Spleen (tissue), 11 donors: ENCODE data around the gene MAP3K5. TPM values are rescaled to one million over a fixed set of nuclear protein-coding genes. Genes with fewer than 3 reads are reported as not detected.

Source experiments
- DNase-seq: peaks from one replicate; pipeline ENCODE4 v3.0.0-alpha.2; 2020
- H3K27ac ChIP-seq, 8 donors: fragments of 200-600 bp; sonication (generic) in 7 of 8; 1 replicate in 4 of 8; 2 replicates in 4 of 8; pipeline versions ENCODE4 v1.5.0 to v1.8.0; 2016 to 2021; ENCODE audit warnings: inconsistent platforms in 4 of 8, mild to moderate bottlenecking in 4 of 8, moderate library complexity in 1 of 8
- H3K27me3 ChIP-seq, 7 donors: fragments of 200-600 bp; sonication (generic) in 6 of 7; replicated peaks in 1 of 7; 1 replicate in 4 of 7; 2 replicates in 3 of 7; pipeline versions ENCODE4 v1.5.0 to v1.8.0; 2016 to 2021; ENCODE audit warnings: inconsistent platforms in 3 of 7, mild to moderate bottlenecking in 1 of 7
- H3K36me3 ChIP-seq, 6 donors: fragments of 200-600 bp; sonication (generic) in 5 of 6; 1 replicate in 4 of 6; 2 replicates in 2 of 6; pipeline versions ENCODE4 v1.5.0 to v1.8.0; 2016 to 2021; ENCODE audit warnings: inconsistent platforms in 2 of 6
- H3K4me1 ChIP-seq, 6 donors: fragments of 200-600 bp; sonication (generic) in 5 of 6; 1 replicate in 3 of 6; 2 replicates in 3 of 6; pipeline versions ENCODE4 v1.5.0 to v1.8.0; 2016 to 2021; ENCODE audit warnings: inconsistent platforms in 3 of 6
- H3K4me3 ChIP-seq, 8 donors: fragments of 200-600 bp; sonication (generic) in 7 of 8; 1 replicate in 4 of 8; 2 replicates in 4 of 8; pipeline versions ENCODE4 v1.5.0 to v1.8.0; 2016 to 2021; ENCODE audit warnings: inconsistent platforms in 4 of 8, mild to moderate bottlenecking in 4 of 8, moderate library complexity in 2 of 8
- H3K9me3 ChIP-seq, 8 donors: fragments of 200-600 bp; sonication (generic) in 7 of 8; 1 replicate in 4 of 8; 2 replicates in 4 of 8; pipeline versions ENCODE4 v1.5.0 to v1.8.0; 2016 to 2021; ENCODE audit warnings: inconsistent platforms in 4 of 8
- POLR2A ChIP-seq, 3 donors: fragments of 450-650 bp; IDR thresholded peaks; one replicate each; pipeline ENCODE4 v1.5.1; 2017; ENCODE audit warnings: antibody characterized with exemption in 3 of 3, mild to moderate bottlenecking in 1 of 3
- POLR2AphosphoS5 ChIP-seq, 3 donors: sonication (generic); formaldehyde crosslinking; IDR thresholded peaks; one replicate each; pipeline ENCODE4 v1.5.1; 2017; ENCODE audit warnings: antibody characterized with exemption in 3 of 3
- WGBS, 5 donors: extraction: QIAGEN DNeasy Blood & Tissue Kit in 3 of 5; methylation state at CpG; one replicate each; pipeline versions ENCODE4 v1.1.5 to v1.1.7; 2013 to 2018; 5-methylcytosine and 5-hydroxymethylcytosine counted together
- intact Hi-C: fragments of 100-400 bp; cut with DNase I; formaldehyde crosslinking; loops from one replicate; pipeline ENCODE4 v1.15.0; 2023; ENCODE audit warnings: low total_unique reads
- polyA plus RNA-seq, 3 donors: library from polyadenylated mRNA; stranded (reverse); fragments of 200-250 nt; gene quantifications; one replicate each; pipeline ENCODE4 v1.2.1, GENCODE V29; 2013
- total RNA-seq, 7 donors: library from RNA; depleted of rRNA in 3 of 7; stranded (reverse); fragments of >200 nt in 3 of 7; fragmentation: NEBNext Ultra II Directional in 4 of 7; extraction: Animal tissue kit (Norgen Biotek cat#: 25700) in 4 of 7; gene quantifications; one replicate each; pipeline versions ENCODE4 v1.1.0 to v1.2.1, GENCODE V29; 2016 to 2021
- TF ChIP-seq, protein P1 (sequence below), 11 experiments: fragments of 200-600 bp in 7 of 11; fragments of 450-650 bp in 4 of 11; sonication (generic) in 4 of 11; IDR thresholded peaks in 8 of 11; conservative IDR thresholded peaks in 3 of 11; 1 replicate in 7 of 11; 2 replicates in 4 of 11; pipeline versions ENCODE4 v1.4.0 to v1.8.0; 2016 to 2021; ENCODE audit warnings: antibody characterized with exemption in 11 of 11, inconsistent platforms in 4 of 11, mild to moderate bottlenecking in 1 of 11
- donor health status: healthy with polysubstance abuse.
- donor health status: DM: no; HTN: no; CAD: no; lungs with moderate emphysema.
- donor health status: DM: no; HTN: no; CAD: no.
- donor health status: Bipolar disorder and iron deficiency.
- donor health status: healthy.
- donor health status: DM: no; HTN: no; CAD: no.
- donor health status: DM: yes; HTN: yes; CAD: no.

Gene MAP3K5
- total and polyA plus RNA-seq, 10 donors: 7.2 to 55.0 (median 33.2) TPM

DNA sequence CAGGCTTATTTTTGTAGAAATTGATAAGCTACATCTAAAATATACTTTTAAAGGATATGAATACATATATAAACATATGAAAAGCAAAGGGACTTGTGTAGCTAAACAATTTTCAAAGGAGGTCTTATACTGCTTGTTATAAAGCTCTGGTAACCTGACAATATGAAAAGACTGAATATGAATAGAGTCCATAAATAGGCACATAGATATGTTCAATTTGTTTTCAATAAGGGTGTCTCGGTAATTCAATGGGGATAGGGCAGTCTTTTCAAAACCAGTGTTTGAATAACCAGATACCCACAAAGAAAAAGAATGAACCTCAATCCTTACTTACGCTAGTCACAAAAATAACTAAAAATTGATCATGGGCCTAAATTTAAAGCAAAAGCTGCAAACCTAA lies 9.3 kb upstream of the MAP3K5 start:
- Histone ChIP-seq H3K4me1 (no peaks in the 10 kb centered on the region), H3K27ac (no peak overlapping the region), H3K36me3 (no peaks in the 10 kb centered on the region), H3K9me3 (peaks cover 0 to 12% (median 0%) of the 10 kb centered on the region in 8 donors), H3K27me3 (no peaks in the 10 kb centered on the region), H3K4me3 (no peak overlapping the region)
- no peak for DNase-seq
- intact Hi-C loops: no loop called here
- 96 to 98% (median 98%) methylated on average over 2 of the region's 2 CpGs for WGBS, 5 donors
- TF ChIP-seq, protein P1, sequence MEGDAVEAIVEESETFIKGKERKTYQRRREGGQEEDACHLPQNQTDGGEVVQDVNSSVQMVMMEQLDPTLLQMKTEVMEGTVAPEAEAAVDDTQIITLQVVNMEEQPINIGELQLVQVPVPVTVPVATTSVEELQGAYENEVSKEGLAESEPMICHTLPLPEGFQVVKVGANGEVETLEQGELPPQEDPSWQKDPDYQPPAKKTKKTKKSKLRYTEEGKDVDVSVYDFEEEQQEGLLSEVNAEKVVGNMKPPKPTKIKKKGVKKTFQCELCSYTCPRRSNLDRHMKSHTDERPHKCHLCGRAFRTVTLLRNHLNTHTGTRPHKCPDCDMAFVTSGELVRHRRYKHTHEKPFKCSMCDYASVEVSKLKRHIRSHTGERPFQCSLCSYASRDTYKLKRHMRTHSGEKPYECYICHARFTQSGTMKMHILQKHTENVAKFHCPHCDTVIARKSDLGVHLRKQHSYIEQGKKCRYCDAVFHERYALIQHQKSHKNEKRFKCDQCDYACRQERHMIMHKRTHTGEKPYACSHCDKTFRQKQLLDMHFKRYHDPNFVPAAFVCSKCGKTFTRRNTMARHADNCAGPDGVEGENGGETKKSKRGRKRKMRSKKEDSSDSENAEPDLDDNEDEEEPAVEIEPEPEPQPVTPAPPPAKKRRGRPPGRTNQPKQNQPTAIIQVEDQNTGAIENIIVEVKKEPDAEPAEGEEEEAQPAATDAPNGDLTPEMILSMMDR (IDR thresholded peaks at IDR 0.05 in 8 of 11, conservative IDR thresholded peaks at IDR 0.05 in 3 of 11): no peak
- TF ChIP-seq POLR2AphosphoS5 (IDR thresholded peaks at IDR 0.05) (no peak), POLR2A (IDR thresholded peaks at IDR 0.05) (no peak)

DNA sequence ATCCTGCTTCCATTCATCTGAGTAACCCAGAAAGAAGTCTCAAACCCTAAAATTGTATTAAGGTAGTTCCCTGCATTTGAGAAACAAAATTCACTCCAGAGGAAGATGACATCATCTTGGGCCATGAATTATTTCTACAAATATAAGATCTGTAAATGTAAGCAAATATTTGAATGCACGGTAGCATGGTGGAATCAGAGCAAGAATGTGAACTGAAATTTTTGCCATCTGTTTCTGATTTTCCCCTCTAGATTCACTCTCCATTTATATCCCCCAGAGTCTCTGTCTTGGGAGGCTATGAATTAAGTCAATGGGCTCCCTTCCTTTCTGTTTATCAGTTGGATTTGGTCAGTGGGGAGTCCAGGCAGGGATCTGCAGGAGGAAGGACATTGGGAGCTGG lies 5.8 kb upstream of the MAP3K5 start:
- no peak for TF ChIP-seq POLR2AphosphoS5 (IDR thresholded peaks at IDR 0.05)
- TF ChIP-seq, protein P1 (IDR thresholded peaks at IDR 0.05 in 8 of 11, conservative IDR thresholded peaks at IDR 0.05 in 3 of 11): no peak
- TF ChIP-seq POLR2A (IDR thresholded peaks at IDR 0.05): no peak
- Histone ChIP-seq H3K4me1 (peaks cover 6 to 9% (median 7%) of the 10 kb centered on the region in 6 donors), H3K4me3 (no peak overlapping the region), H3K27ac (no peak overlapping the region), H3K27me3 (no peaks in the 10 kb centered on the region), H3K9me3 (peaks cover 0 to 8% (median 0%) of the 10 kb centered on the region in 8 donors), H3K36me3 (no peaks in the 10 kb centered on the region)
- 92 to 100% (median 97%) methylated on average over 1 of the region's 1 CpG for WGBS, 5 donors
- no peak for DNase-seq
- intact Hi-C loops: no loop called here

DNA sequence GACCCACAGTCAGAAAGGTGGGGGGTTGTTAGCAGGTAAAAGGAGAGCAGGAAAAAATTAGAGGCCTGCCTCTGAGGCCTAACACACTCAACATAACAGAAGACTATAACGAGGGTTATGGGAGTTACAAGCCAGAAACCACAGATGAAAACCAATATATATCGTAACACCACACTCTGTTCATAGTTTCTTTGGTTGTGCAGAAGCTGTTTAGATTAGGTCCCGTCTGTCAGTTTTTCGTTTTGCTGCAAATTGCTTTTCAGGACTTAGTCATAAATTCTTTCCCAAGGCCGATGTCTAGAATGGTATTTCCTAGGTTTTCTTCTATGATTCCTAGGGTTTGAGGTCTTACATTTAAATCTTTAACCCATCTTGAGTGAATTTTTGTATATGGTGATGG lies 3.7 kb upstream of the MAP3K5 start:
- Histone ChIP-seq H3K4me1 (peaks cover 6 to 17% (median 9%) of the 10 kb centered on the region in 6 donors), H3K27ac (no peak overlapping the region), H3K27me3 (no peaks in the 10 kb centered on the region), H3K9me3 (peaks cover 0 to 8% (median 0%) of the 10 kb centered on the region in 8 donors), H3K36me3 (no peaks in the 10 kb centered on the region), H3K4me3 (no peak overlapping the region)
- WGBS, 5 donors: 82 to 95% (median 86%) methylated on average over 5 of the region's 5 CpGs
- TF ChIP-seq POLR2A (IDR thresholded peaks at IDR 0.05): no peak
- no peak for DNase-seq
- intact Hi-C loops: no loop called here

DNA sequence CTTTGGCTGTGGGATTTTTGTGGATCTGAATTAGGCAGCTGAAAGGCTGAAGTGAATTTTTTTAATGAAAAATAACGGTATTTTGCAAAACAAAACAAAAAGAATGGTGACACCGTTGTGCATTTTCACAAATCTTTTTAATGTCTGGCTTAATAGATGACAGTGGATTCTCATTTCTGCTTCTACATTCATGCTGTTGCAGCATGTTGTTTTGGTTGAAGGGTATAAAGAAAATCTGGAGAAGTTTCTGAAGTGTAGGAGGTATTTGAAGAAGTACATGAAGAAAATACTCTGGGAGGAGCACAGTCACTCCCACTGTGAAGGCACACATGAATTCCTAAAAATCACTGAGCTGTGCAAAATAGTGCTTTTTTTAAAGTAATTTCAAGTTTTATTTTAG lies 3.1 kb upstream of the MAP3K5 start:
- DNase-seq: no peak

More for the DNA sequence above, 3.1 kb upstream of the MAP3K5 start:
- no peak for TF ChIP-seq POLR2AphosphoS5 (IDR thresholded peaks at IDR 0.05)
- TF ChIP-seq, protein P1 (IDR thresholded peaks at IDR 0.05 in 8 of 11, conservative IDR thresholded peaks at IDR 0.05 in 3 of 11): no peak
- no peak for TF ChIP-seq POLR2A (IDR thresholded peaks at IDR 0.05)
- intact Hi-C loops: no loop called here
- Histone ChIP-seq H3K27me3 (no peaks in the 10 kb centered on the region), H3K36me3 (no peaks in the 10 kb centered on the region), H3K27ac (no peak overlapping the region), H3K4me3 (no peak overlapping the region), H3K9me3 (peaks cover 0 to 8% (median 0%) of the 10 kb centered on the region in 8 donors), H3K4me1 (peaks cover 8 to 24% (median 14%) of the 10 kb centered on the region in 6 donors)
- 90 to 97% (median 94%) methylated on average over 2 of the region's 2 CpGs for WGBS, 5 donors
